Testis (tissue), 2 donors: ENCODE results near the gene HOMER2.

ENCODE experiments used
- CTCF ChIP-seq, 3 experiments: fragments of 450-650 bp in 2 of 3; fragments of 200-600 bp in 1 of 3; sonication (generic) in 1 of 3; IDR thresholded peaks; one replicate each; pipeline ENCODE4 v1.5.1; 2016 to 2019; ENCODE audit warnings: antibody characterized with exemption in 3 of 3, mild to moderate bottlenecking in 2 of 3, moderate library complexity in 1 of 3
- POLR2A ChIP-seq: fragments of 450-650 bp; IDR thresholded peaks from one replicate; pipeline ENCODE4 v1.6.1; 2017; ENCODE audit warnings: antibody characterized with exemption, mild to moderate bottlenecking, moderate library complexity

- TF ChIP-seq CTCF (IDR thresholded peaks at IDR 0.05) (no peak), POLR2A (no peak)
Observed at GRCh38 chr15:82880704-82881103, 71.8 kb downstream of the HOMER2 start.
